ENCODE results near the gene PXDN.

DNA sequence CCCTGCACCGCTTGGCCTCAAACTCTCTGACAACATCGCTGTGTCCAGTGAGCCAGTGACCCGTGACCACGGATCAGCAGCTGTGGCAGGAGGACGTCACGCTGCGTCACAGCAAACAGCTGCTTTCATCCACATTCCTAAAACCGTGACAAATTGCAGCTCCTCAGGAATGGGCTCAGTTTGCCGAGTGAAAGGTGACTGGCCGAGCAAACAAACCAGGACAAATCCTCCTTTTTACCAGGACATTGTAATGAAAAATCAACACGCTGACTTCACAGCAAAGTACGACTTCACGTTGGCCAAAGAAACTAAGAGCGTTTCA is 57.6 kb downstream of the PXDN start:
- TF ChIP-seq, protein P1, sequence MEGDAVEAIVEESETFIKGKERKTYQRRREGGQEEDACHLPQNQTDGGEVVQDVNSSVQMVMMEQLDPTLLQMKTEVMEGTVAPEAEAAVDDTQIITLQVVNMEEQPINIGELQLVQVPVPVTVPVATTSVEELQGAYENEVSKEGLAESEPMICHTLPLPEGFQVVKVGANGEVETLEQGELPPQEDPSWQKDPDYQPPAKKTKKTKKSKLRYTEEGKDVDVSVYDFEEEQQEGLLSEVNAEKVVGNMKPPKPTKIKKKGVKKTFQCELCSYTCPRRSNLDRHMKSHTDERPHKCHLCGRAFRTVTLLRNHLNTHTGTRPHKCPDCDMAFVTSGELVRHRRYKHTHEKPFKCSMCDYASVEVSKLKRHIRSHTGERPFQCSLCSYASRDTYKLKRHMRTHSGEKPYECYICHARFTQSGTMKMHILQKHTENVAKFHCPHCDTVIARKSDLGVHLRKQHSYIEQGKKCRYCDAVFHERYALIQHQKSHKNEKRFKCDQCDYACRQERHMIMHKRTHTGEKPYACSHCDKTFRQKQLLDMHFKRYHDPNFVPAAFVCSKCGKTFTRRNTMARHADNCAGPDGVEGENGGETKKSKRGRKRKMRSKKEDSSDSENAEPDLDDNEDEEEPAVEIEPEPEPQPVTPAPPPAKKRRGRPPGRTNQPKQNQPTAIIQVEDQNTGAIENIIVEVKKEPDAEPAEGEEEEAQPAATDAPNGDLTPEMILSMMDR (conservative IDR thresholded peaks at IDR 0.05; ENCODE audit: low read depth, low read length): no peak
- TF ChIP-seq EZH2 (IDR thresholded peaks at IDR 0.05; ENCODE audit: low read length, unreplicated experiment) (no peak), EZH2phosphoT487 (IDR thresholded peaks at IDR 0.05; ENCODE audit: borderline replicate concordance, low read length) (no peak)

Measured in PC-3 (cell line).